HG02610 (cell line): ENCODE measurements around the gene DLG2.

Source experiments
- ATAC-seq: cut with Tn5 transposase; IDR thresholded peaks from one replicate; pipeline ENCODE4 v1.9.1; 2021; ENCODE audit warnings: mild to moderate bottlenecking, moderate library complexity; ENCODE audit not compliant: unreplicated experiment

DLG2 gene

GRCh38 chr11:83923961-83924360 lies 1703.2 kb downstream of the DLG2 start:
- no peak for ATAC-seq

DNA sequence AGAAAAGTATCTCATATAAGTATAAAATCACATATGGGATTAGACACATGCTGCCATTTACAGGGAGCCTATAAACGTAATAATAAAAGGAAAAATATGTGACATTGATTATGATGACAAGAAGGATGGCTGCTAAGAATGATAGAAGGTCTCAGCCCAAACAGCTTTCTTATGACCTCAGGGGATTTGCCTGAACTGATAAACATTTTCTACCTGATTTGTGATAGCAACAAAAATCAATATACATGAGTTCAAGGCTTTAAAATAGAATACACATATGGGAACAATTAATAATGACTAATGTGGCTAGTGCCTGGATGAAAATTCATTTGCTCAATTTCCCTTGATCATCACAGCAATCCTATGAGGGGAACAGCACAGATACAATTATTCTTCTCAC lies 1704.2 kb downstream of the DLG2 start:
- ATAC-seq: no peak

GRCh38 chr11:83922318-83922717 lies 1704.8 kb downstream of the DLG2 start:
- ATAC-seq: no peak

GRCh38 chr11:83921447-83922192 lies 1705.5 kb downstream of the DLG2 start:
- no peak for ATAC-seq

GRCh38 chr11:83918476-83918875 lies 1708.7 kb downstream of the DLG2 start:
- no peak for ATAC-seq

GRCh38 chr11:83914995-83915394 lies 1712.1 kb downstream of the DLG2 start:
- ATAC-seq: no peak

DNA sequence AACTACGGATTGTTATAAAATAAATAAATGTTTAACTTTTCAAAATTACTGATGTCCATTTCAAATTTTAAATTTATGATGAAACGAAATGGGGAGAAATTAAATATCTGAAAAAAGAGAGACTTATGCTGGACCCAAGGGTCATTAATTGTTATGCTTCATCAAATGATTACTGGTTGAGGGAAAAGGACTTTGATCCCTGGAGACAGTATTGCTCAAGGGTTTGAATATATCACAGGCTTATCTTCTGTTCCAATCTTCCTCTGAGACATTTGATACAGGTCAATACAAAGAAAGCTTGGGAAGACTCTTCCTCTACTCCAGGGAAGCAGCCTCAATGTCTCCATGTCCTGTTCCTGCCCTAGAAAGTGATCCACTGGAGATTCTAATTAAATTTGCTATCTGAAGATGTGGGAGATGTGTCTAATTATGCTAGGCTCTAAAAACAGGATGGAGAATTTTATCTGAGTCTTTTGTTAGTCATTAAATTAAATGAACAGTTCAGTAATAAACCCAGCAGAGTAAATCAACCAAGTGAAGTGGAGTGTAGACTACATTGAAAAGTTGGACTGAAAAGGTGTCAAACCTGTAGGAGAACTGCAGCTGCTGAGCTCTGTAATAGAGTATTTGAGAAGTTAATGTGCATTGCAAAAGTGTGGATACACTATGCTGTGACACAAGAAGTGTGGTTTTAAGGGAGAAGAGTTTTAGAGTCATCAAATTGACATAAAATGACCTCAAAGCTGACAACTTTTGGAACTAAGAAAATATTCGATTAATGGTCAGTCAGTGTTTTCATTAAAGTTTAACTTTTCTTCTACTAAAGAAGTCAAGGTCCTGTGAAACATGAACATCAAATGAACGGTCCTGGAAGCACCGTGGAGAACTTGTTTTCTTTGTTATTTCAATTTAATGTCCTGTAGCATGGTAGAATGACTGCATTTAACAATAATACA lies 1717.3 kb downstream of the DLG2 start:
- no peak for ATAC-seq

DNA sequence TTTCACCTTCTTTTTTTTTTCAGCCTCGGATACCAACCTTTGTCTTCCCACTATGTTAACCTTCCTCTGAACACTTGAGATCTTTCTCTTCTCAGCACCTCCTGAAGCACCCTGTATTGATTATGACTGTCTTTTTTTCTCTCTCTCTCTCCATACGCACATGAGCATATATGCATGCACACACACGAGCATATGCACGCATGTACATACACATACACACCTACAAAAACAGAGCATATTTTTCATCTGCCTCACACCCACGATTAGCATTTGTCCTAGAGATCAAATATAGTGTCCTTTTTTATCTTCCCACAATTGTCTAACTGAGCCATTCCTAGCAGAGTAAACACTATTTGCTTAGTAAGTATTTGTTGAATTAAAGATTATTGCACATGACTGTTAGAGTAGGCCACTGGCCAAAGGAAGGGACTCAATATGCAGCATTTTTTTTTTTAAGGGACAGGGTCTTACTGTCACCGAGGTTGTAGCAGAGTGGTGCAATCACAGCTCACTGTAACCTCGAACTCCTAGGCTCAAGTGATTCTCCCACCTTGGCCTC lies 1718.8 kb downstream of the DLG2 start:
- no peak for ATAC-seq

GRCh38 chr11:83895516-83895915 lies 1731.6 kb downstream of the DLG2 start:
- ATAC-seq: no peak

DNA sequence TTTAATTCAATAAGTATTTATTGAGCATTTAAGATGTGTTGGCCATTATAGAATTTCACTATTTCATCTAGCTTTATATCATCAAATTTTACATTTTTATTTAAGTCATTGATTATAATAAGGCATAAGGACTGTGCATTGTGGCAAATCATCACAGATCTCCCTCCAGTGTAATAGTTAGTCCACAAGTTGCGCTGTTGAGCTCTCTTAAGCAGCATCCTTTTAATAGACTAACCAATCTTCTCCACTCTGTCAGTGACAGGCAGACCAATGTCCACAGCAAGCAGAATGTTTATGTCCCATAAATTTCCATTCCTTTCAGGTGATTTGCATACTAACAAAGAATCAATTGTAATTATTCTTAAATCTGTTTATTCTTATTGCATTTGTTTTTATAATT lies 1745.7 kb downstream of the DLG2 start:
- ATAC-seq: no peak

DNA sequence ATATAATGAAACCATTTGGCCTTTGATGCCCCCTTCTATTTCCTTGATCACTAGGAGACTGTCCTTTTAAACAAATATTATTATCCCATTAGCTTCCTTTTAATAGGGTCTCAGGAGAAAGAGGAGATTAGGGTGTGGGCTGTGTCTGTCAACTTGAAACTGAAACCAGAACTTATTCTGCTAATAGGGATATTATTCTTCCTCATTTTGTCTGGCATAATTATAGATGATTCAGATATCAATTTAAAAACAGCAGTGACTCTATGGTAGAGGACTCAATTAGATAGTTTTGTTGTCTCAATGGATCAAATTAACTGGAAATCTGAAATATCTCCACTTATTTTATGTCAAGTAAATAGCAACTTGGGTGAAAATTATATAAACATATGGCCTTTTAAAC lies 1756.1 kb downstream of the DLG2 start:
- ATAC-seq: no peak

GRCh38 chr11:83866655-83867054 lies 1760.5 kb downstream of the DLG2 start:
- ATAC-seq: no peak

- no peak for ATAC-seq
Observed at GRCh38 chr11:83865636-83866461, 1761.3 kb downstream of the DLG2 start.

- ATAC-seq: no peak
Observed at GRCh38 chr11:83864412-83865057, 1762.6 kb downstream of the DLG2 start.

DNA sequence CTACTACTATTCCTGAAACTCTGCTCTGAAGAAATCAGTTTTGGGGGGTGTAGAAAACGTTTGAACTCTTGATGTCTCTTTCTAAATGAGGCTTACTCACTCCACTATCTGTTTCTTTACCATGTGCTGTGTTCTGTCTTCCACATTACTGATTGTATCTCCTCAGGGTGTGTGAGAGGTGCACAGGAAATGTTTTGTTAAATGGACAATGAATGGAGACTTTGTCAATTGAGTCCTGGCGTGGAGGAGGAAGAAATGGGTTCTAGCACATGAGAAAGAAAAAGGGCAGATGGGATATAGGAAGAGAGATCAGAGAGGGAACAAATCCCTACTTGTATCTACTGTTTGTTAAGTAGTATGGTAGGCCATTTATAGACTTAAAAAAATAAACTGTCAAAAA lies 1763.9 kb downstream of the DLG2 start:
- no peak for ATAC-seq

DNA sequence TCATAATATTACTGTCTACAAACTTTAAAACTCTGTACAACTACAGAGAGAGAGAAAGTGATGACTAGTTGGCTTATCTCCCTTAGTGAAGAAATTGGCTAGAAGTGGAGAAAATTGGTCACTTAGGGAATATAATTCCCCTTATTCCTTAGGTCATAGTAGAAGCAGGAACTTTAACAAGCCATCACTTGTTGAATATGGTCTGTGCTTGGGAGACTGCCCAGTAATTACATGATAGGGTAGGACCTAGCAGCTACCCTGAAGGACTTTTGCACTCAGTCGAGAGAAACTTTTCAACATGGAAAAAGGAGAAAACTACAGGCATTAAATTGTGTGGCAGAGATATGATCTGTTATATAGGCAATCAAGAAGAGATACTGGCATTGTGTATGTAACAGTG lies 1764.5 kb downstream of the DLG2 start:
- ATAC-seq: no peak

GRCh38 chr11:83862033-83862432 lies 1765.1 kb downstream of the DLG2 start:
- no peak for ATAC-seq

DNA sequence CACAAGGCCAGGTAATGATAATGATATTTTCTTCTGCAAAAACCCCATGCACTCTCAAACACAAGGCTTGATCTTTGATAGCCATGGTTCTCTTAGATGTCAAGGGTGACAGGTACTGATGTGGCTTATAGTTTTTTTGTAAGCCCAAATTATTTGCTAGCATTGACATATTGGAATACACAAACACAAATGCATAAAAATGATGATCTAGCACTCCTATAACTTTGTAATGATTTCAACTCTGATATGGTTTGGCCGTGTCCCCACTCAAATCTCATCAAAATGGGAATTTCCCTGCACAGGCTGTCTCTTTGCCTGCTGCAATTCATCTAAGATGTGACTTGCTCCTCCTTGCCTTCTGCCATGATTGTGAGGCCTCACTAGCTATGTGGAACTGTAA lies 1768.5 kb downstream of the DLG2 start:
- no peak for ATAC-seq

DNA sequence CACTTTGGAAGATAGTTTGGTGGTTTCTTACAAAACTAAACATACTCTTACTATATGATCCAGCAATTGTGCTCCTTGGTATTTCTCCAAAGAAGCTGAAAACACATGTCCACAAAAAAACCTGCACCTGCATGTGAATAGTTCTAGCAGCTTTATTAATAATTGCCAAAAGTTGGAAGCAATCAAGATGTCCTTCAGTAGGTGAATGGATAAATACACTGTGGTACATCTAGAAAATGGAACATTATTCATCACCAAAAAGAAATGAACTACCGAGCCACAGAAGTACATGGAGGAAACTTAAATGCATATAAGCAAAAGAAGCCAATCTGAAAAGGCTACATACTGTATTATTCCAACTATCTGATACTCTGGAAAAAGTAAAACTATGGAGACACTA lies 1771.9 kb downstream of the DLG2 start:
- ATAC-seq: no peak

- ATAC-seq: no peak
Observed at GRCh38 chr11:83852775-83853442, 1774.2 kb downstream of the DLG2 start.
